ENCODE results near the gene PPDPF.
"Not testable (repeated sequence)": the region's sequence is repeated elsewhere in the genome, so short reads cannot be mapped to it uniquely, and the experiment has no call there.

The PPDPF gene

DNA sequence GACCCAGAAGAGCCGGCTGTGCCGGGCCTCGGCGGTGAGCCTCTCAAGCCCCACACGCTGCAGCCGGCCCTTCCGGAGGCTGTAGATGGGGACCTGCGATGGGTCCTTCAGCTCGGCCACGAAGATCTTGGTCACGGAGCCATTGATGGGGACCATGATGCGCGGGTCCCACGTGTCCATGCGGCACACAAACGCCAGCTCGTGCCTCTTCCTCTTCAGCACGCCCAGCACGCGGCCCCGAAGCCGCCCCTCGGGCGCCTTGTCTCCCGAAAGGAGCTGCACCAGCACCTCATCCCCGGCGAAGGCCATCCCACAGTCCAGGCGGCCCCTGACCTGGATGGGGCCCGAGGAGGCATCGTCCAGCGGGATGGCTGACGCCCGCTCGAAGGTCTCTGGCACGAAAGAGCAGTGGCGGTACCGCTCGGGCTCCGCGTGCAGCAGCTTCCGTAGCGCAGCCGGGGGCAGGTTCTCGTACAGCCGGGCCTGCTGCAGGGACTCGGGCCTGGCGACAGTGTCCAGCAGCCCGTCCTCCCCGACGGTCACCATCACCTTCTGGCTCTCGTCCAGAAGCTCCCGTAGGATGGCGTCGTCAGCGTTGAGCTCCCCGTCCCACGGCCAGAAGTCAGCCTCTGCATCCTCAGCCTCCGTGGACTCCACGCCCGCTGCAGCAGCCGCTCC, 44.6 kb downstream of the PPDPF start:
- no peak for DNase-seq (ENCODE audit: low read depth in 2 of 2)

GRCh38 chr20:63565699-63566335, 45.3 kb downstream of the PPDPF start:
- DNase-seq (ENCODE audit: low read depth in 2 of 2): no peak

GRCh38 chr20:63566395-63567135, 46.0 kb downstream of the PPDPF start:
- DNase-seq (ENCODE audit: low read depth in 2 of 2): no peak

- no peak for DNase-seq (ENCODE audit: low read depth in 2 of 2)
These were observed 46.5 kb downstream of the PPDPF start for GRCh38 chr20:63567136-63567385.

- DNase-seq (ENCODE audit: low read depth in 2 of 2): no peak
These were observed 47.0 kb downstream of the PPDPF start for GRCh38 chr20:63567386-63568169.

GRCh38 chr20:63568170-63568981, 47.8 kb downstream of the PPDPF start:
- DNase-seq (ENCODE audit: low read depth in 2 of 2): no peak

GRCh38 chr20:63568986-63569949, 48.7 kb downstream of the PPDPF start:
- DNase-seq (ENCODE audit: low read depth in 2 of 2): no peak

DNA sequence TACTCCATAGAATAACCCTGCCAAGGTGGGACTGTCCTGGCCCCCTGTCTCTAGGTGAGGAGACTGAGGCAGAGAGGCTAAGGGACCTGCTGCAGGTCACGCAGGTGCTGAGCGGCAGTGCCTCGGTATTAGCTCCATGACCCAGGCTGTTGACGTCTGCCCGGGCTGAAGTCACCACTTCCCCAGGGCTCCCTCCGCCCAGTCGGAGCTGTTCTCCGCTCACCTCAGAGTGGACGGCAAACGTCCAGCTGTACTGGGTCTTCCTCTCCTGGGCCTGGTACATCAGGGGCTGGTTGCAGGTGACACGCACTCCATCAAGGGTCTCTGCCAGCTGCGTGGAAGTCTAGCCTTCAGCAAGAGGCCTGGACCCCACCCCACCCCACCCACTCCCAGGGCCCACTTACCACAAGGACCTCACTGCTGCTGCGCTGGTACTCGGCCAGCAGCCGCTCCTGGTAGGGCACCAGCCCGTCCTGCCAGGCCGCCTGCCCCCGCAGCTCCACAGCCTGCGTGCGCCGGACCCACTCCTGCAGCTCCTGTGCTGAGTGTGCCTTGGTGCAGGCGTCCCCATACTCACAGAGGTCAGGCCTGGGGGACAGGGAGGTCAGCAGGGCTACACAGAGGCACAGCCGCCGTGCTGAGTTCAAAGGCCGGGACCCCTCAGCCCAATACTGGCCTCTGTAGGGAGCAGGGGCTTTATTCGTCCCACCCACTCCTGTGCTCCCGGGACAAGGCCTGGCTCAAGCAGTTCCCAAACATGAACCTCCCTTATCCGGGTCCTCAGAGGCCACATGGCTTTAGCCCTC, 49.9 kb downstream of the PPDPF start:
- no peak for DNase-seq (ENCODE audit: low read depth in 2 of 2)

GRCh38 chr20:63571087-63571478, 50.5 kb downstream of the PPDPF start:
- DNase-seq (ENCODE audit: low read depth in 2 of 2): not testable (repeated sequence)
